UCSD-AML1 (cell line): Measurements from ENCODE around the gene LMO3.

ENCODE experiments used
- DNase-seq: peaks from one replicate; lab custom pipeline; 2025; ENCODE audit not compliant: unreplicated experiment; lab: John Stamatoyannopoulos, UW

Gene LMO3

DNA sequence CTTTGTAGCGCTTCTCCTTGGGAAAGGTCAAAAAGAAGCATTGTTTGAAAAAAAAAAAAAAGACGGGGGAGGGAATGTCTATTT, at the start of gene LMO3:
LMO3 (minus strand) TSS at position 46 of the 84 bp plus-strand sequence. CDS start 5,302 bp downstream, outside the sequence.
- DNase-seq, result no peak

GRCh38 chr12:16636435-16637055, 30.6 kb upstream of the LMO3 start:
- no peak for DNase-seq

DNA sequence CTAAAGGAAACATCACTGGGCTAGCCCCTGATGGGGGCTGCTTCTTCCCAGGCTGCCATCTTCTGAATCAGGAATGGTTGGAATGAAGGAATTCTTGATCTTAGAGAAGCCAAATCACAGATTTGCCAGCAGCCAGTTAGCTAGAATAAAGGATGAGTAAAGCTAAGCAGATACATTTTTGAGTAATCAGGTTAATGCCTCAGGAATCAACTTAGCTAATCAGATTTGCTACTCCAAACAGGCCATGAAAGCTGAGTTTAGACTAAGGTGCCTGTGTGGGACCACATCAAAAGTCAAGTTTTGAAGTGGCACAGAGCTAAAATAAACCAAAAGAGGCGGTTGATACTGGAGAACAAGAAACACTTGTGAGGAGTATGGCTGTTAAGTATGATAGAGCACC, 28.8 kb upstream of the LMO3 start:
- no peak for DNase-seq

- no peak for DNase-seq
These were observed 21.0 kb upstream of the LMO3 start for GRCh38 chr12:16626991-16627390.

GRCh38 chr12:16622338-16622737, 16.4 kb upstream of the LMO3 start:
- no peak for DNase-seq

DNA sequence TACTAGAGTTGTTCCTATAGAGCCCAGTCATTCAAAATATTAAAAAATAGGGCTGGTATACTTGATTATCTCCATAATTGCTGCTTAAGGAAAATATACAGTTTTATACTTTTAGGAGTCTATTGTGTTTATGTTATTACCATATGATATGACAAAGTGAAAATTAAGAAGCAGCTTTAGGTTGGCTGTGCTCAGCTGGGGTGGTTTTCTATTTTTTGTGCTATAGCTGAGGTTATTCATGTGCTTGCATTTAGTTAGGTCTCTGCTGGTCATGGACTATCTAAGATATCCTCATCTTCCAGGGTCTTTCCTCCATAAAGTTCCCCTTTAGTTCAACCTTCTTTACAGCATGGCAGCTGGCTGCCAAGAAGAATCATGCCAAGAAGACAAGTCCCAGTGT, 13.6 kb upstream of the LMO3 start:
- DNase-seq, result no peak

DNA sequence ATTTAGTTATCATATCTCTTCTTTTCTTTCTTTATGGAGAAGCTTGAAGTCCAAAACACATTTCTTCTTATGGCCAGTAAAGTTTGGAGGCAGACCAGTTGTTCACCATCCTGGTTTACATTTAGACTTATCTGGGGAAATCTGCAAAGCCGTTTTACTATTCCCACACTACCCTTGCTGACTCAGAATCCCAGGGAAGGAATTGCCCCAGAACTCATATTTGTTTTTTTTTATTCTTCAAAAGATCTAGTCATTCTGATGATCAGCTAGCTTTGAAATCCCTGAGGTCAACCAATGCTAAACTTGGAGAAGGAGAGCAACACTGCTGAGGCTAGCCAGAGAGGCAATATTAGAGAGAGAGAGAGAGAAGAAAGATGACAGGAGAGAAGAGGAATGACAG, 12.3 kb upstream of the LMO3 start:
- DNase-seq, result no peak

DNA sequence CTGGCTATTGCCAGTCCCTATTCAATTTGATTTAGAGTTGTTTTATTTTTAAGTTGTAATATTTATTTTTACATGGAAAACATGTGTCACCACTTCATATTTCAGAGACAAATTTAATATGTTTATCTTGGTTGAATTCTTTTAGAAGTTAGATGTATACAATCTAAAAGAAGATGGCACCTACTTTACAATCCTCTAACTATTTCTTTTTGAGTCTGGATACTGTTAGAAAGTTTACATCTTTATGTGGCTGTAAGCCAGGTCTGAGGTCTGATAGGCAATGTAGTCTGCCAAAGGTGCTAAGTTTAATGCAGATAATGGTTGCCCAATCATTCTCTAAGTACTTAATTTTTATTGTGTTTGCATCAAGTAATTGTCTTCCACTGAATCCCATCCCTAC, 7.2 kb upstream of the LMO3 start:
- no peak for DNase-seq

GRCh38 chr12:16612647-16613046, 6.7 kb upstream of the LMO3 start:
- DNase-seq, result no peak

- no peak for DNase-seq
These were observed 5.2 kb upstream of the LMO3 start for GRCh38 chr12:16611146-16611545.

DNA sequence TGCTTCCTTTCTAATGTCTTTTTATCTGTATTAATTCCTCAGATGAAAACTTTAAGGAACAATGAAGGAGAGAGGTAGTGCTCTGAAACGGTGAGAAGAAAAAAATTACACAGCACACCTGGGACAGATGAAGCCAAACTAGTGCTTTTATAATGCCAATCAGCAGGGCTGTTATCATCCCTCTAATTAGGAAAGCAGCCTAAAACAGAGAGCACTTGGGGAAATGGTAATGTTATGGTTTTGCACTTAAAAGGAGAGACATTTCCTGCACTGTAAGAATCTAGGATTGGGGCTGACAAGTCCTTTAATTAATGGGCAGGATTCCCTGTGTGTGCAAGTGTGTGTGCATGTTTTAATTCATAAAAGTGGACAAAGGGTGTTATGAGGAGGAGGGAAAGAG, 4.8 kb upstream of the LMO3 start:
- DNase-seq, result no peak

DNA sequence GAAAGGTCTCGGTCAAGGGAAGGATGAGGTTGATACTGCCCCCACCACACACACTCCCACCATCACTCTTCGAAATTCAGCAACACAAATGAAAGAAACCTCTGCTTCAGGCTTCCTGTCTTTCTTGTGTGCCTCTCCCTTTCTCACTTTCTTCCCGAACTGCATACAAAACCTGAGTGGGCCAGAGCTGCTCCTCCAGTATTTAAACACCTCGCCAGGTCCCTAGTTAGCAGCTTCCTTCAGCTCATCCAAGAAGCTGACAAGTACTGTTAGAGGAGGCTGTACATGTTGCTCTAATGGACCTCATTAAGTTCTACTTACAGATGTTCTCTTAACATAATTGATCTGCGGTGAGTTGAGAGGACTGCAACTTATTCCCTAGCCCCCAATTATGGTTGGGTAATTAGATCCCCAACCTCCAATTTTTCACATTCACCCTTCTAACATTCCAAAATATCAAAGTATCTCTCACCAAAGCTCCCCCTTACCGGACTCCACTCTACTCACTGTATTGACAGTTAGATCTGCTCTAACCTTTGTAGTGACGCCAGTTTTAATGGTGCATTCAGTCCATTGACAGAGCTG, 4.1 kb upstream of the LMO3 start:
- DNase-seq, result no peak

GRCh38 chr12:16608946-16609539, 3.1 kb upstream of the LMO3 start:
- DNase-seq, result no peak

DNA sequence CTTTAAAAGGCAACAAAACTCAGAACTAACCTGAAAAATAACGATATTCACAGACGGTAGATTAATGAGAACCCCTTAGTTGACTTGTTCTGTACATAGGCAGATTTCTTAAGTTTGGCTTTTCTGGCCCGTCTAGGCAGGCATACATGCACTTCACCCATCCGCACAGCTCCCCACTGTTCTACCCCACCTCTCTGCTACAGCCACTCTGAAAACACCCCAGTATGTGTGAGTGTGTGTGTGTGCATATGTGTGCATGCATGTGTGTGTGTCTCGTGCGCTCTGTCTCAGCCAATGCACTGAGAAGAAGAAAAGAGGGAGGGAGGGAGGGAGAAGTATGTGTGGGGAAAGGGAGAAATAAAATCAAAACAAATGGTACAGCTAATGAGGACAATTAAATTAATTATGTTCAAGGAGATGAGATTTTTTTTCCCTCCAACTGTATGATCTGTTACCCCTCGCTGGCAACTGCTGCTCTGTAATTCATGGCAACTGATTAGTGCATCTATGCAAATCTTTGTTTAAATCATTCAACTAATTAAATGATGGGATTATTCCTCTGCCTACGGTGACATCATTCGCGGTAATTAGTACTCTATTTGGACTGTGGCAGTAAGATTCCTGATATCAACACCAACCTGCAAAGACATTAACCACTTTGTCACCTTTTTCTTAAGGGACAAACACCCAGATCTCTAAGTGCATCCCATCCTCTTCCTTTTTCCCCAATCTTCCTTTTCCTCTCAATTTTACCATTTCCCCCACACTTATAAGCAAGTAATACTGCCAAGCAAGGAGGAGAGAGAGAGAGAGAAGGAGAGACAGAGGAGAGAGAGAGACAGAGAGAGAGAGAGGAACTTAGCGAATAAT, 2.2 kb upstream of the LMO3 start:
- DNase-seq, result no peak

GRCh38 chr12:16606991-16607390, 1.0 kb upstream of the LMO3 start:
- DNase-seq, result no peak

DNA sequence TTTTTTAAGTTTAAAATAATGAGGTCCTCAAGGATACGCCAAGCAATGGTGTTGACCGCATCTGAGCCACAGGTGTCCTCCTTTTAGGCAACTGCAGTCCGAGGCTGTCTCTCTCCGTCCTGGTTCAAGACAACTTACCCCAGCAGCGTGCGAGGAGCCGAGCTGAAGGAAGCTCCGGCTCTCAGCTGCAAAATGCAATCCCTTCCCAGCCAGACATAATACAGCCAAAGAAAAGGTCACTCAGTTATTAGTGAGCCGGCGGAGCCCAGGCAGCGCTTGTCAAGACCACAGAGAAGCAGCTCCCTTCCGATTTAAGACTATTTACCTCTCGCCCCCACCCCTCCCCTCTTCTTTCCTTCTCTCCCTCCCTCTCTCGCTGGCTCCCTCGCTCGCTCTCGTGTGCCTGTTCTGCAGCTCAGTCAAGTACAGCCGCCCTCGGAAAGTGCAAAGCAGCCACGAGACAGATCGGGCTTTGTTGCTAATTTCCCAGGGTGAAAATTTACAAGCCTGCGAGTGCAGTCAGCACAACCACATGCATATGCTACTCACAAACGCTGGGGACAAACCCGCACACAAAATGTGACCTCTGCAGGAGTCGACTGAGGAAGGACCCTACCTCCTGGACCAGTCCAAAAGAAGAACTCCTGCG, 363 bp upstream of the LMO3 start:
- DNase-seq, result no peak

GRCh38 chr12:16605642-16606116, 283 bp downstream of the LMO3 start:
- no peak for DNase-seq

DNA sequence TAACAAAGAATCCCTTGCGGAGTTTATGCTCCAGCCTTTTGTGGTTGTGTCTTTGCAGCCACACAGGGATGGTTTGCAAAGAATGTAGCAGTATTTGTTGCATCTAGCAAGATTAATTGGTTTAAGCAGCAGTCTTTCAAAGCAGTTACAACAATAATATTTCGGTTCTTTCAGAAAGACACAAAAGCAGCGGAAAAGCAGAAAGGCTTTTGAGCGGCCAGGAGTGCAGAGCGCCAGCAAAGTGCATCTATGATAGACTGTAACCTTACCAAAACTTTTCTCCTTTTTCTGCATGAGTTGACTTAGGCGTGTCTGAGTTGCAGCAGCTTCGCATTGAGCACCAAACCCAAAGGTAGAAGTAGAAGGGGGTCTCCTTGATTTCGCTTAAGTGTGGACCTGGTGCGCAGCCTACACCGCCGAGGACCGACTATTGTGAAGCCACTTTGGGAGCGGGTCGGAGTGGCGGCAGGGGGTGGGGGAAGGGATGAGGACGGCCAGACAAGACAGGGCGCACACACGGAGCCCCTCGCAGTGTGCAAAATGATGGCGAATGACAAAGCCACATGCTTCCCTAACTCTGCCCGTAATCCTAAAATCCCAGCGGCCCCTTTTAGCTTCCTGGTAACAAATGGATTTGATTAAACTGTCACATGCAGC, 1.2 kb downstream of the LMO3 start:
- DNase-seq, result no peak

DNA sequence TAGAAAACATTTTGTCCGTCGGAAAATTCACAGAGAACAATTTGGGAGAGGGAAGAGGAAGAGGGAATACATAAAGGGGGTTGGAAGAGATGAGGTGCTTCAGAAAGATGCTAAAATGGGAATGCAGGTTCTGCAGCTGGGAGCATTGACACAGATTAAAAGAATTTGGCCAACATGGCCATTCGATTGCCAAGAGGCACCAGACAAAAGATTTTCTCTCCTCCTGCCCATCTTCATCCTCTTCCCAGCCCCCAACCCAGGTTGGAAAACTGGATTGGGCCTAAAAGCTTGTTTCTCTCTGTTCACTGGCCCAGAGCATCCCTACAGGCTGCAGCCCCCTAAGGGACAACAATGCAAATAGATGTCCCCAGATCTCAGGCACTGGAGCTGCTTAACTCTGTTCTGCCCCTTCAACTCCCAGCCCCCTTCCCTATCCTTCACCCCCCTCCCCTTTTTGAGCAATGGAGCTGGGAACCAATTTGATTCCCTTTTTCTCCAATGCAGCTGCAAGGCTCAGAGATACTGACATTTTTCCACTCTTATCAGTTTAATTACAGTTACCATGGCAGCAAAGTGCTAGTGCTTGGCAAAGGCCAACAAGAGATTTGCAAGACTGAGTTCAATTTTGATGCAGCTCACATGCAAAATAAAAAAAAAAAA, 1.9 kb downstream of the LMO3 start:
- no peak for DNase-seq

DNA sequence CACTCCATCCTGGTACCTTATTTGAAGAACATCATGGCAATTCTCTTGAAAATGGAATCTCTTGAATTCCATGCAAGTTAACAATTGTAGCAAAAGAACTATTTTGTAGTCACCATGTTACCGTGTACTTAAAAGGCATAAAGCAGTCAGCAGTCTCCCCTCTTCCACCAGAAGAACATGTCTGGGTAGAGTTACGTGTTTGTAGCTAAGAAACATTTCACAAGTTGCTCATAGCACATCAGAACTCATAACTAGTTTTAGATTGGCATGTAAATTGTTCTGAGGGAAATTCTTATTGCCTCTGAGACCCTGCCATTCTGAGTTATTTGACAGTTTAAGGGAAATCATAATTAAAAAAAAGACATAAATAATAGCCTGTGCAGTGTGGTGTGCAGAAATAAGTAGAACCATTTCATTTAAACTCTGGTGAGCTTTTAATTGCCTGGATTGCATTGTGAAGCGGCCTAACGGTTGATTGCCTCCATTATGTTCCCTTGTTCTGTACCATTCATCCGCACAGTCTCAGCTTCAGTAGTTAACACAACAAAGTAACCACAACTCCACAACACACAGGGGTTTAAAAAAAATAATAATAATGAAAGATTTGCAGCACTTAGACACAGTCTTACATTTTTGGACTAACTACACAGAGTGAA, 2.6 kb downstream of the LMO3 start:
- no peak for DNase-seq
